Endothelial cell (in vitro differentiated cells): ENCODE data around the gene AHRR. TPM values are rescaled to one million over a fixed set of nuclear protein-coding genes. Genes with fewer than 3 reads are reported as not detected.

Experiments used
- DNase-seq: peaks from one replicate; pipeline ENCODE4 v3.0.0; 2021; ENCODE audit warnings: low spot score
- H3K27ac Mint-ChIP-seq: one replicate; pipeline ENCODE4 v1.8.0; 2021; ENCODE audit warnings: mixed read lengths, inconsistent platforms; ENCODE audit not compliant: unreplicated experiment
- H3K27me3 Mint-ChIP-seq: one replicate; pipeline ENCODE4 v1.8.0; 2021; ENCODE audit warnings: mild to moderate bottlenecking, moderate library complexity, mixed read lengths, inconsistent platforms; ENCODE audit not compliant: unreplicated experiment
- H3K36me3 Mint-ChIP-seq: one replicate; pipeline ENCODE4 v1.8.0; 2021; ENCODE audit warnings: mild to moderate bottlenecking, low read depth, mixed read lengths, inconsistent platforms; ENCODE audit not compliant: unreplicated experiment
- H3K4me1 Mint-ChIP-seq: one replicate; pipeline ENCODE4 v1.8.0; 2021; ENCODE audit warnings: mild to moderate bottlenecking, mixed read lengths, inconsistent platforms; ENCODE audit not compliant: unreplicated experiment
- H3K4me3 Mint-ChIP-seq: one replicate; pipeline ENCODE4 v1.8.0; 2021; ENCODE audit warnings: mild to moderate bottlenecking, mixed read lengths, inconsistent platforms; ENCODE audit not compliant: unreplicated experiment
- H3K9me3 Mint-ChIP-seq: one replicate; pipeline ENCODE4 v1.8.0; 2021; ENCODE audit warnings: mixed read lengths, inconsistent platforms; ENCODE audit not compliant: unreplicated experiment
- total RNA-seq: library from RNA; stranded (reverse); fragmentation: NEBNext Ultra II Directional; extraction: Animal tissue kit (Norgen Biotek cat#: 25700); gene quantifications from one replicate; pipeline ENCODE4 v1.2.1, GENCODE V29; 2021; ENCODE audit not compliant: unreplicated experiment
- TF ChIP-seq, protein P1 (sequence below): fragments of 200-600 bp; sonication (generic); IDR thresholded peaks from one replicate; pipeline ENCODE4 v1.5.0; 2021; ENCODE audit warnings: antibody characterized with exemption; ENCODE audit not compliant: unreplicated experiment

The AHRR gene
- total RNA-seq, 1 donor from 2014 or later = 8.7 TPM

GRCh38 chr5:482021-482420 is 160.5 kb downstream of the AHRR start:
- Mint-ChIP-seq H3K36me3 (no peaks in the 10 kb centered on the region), H3K27me3 (peaks cover 5% of the 10 kb centered on the region), H3K4me1 (no peaks in the 10 kb centered on the region), H3K4me3 (no peak overlapping the region), H3K9me3 (no peaks in the 10 kb centered on the region), H3K27ac (no peak overlapping the region)
- TF ChIP-seq, protein P1, sequence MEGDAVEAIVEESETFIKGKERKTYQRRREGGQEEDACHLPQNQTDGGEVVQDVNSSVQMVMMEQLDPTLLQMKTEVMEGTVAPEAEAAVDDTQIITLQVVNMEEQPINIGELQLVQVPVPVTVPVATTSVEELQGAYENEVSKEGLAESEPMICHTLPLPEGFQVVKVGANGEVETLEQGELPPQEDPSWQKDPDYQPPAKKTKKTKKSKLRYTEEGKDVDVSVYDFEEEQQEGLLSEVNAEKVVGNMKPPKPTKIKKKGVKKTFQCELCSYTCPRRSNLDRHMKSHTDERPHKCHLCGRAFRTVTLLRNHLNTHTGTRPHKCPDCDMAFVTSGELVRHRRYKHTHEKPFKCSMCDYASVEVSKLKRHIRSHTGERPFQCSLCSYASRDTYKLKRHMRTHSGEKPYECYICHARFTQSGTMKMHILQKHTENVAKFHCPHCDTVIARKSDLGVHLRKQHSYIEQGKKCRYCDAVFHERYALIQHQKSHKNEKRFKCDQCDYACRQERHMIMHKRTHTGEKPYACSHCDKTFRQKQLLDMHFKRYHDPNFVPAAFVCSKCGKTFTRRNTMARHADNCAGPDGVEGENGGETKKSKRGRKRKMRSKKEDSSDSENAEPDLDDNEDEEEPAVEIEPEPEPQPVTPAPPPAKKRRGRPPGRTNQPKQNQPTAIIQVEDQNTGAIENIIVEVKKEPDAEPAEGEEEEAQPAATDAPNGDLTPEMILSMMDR = no peak
- DNase-seq = no peak

DNA sequence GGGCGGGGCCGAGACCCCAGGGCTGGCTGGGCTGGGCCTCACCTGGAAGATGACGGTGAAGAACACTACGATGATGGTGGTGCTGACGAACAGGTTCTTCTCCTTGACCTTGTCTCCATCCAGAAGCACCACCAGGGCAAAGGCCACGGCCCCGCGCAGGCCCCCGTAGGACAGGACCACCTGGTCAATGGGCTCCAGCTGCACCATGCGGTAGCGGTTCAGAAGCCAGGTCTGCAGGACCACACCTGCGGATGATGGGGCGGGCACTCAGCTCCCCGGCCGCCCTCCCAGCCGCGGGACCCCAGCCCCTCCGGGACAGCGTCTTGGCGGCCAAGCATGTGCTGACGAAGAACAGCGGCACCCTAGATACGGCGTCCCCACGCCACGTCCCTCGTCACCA is 161.0 kb downstream of the AHRR start:
- no peaks in the 10 kb centered on the region for H3K4me1 Mint-ChIP-seq
- TF ChIP-seq, protein P1 = no peak
- DNase-seq = no peak
- H3K27me3 Mint-ChIP-seq = peaks cover 3% of the 10 kb centered on the region
- H3K9me3 Mint-ChIP-seq = no peaks in the 10 kb centered on the region
- no peak overlapping the region for H3K27ac Mint-ChIP-seq
- H3K36me3 Mint-ChIP-seq = no peaks in the 10 kb centered on the region
- no peak overlapping the region for H3K4me3 Mint-ChIP-seq

GRCh38 chr5:483011-483410 is 161.5 kb downstream of the AHRR start:
- H3K36me3 Mint-ChIP-seq = no peaks in the 10 kb centered on the region

DNA sequence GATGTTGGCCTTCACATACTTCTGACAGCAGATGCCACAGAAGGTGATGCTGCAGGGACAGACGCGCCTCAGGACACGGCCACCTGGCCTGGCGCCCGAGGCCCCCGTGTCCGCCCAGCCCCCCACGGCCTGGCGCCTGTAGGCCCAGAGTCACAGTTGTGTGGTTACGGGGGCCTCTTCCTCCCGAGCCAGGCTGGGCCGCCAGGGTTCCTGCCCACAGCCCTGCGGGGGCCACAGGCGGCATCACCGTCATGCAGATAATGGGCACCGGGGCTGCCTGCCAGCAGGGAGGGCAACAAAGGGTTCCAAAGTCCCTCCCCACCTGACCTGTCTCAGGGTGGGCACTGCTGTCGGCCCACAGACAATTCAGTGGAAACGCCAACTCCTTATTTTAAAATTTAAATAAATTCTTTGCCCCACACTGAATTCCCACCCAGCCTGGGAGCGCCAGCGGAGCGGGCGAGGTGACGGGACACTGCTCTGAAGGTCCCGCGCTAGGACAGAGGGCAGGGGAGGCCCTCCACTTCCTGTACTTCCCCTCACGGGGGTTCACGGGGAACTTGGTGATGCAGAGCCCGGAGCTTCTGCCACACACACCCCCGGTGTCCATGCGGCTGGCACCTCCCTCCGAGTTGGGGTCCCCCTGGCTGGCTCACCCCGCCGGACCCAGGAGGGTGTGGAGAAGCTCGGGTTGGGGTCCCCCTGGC is 162.1 kb downstream of the AHRR start:
- no peak overlapping the region for H3K4me3 Mint-ChIP-seq
- H3K27me3 Mint-ChIP-seq = peaks cover 2% of the 10 kb centered on the region
- no peak for DNase-seq
- no peak overlapping the region for H3K27ac Mint-ChIP-seq
- H3K4me1 Mint-ChIP-seq = no peaks in the 10 kb centered on the region
- no peaks in the 10 kb centered on the region for H3K9me3 Mint-ChIP-seq
- TF ChIP-seq, protein P1 = no peak
- no peaks in the 10 kb centered on the region for H3K36me3 Mint-ChIP-seq

More at GRCh38 chr5:483011-483410, 161.5 kb downstream of the AHRR start:
- H3K4me3 Mint-ChIP-seq = no peak overlapping the region
- H3K27ac Mint-ChIP-seq = no peak overlapping the region
- no peaks in the 10 kb centered on the region for H3K4me1 Mint-ChIP-seq
- TF ChIP-seq, protein P1 = no peak
- H3K27me3 Mint-ChIP-seq = peaks cover 2% of the 10 kb centered on the region
- H3K9me3 Mint-ChIP-seq = no peaks in the 10 kb centered on the region
- no peak for DNase-seq

- H3K9me3 Mint-ChIP-seq = no peaks in the 10 kb centered on the region
- H3K4me1 Mint-ChIP-seq = no peaks in the 10 kb centered on the region
- no peak overlapping the region for H3K27ac Mint-ChIP-seq
- TF ChIP-seq, protein P1 = no peak
- H3K36me3 Mint-ChIP-seq = no peaks in the 10 kb centered on the region
- no peak overlapping the region for H3K4me3 Mint-ChIP-seq
- DNase-seq = no peak
- H3K27me3 Mint-ChIP-seq = peaks cover 2% of the 10 kb centered on the region
Observed at GRCh38 chr5:484556-484955, 163.0 kb downstream of the AHRR start.
